Mesendoderm (in vitro differentiated cells): ENCODE results near the gene GGT5.
"Not testable (repeated sequence)": the region's sequence is repeated elsewhere in the genome, so short reads cannot be mapped to it uniquely, and the experiment has no call there.

Experiments
- DNase-seq: peaks from one replicate; pipeline ENCODE4 v3.0.0; 2013
- H2AK5ac ChIP-seq: 2 replicates; pipeline ENCODE4 v1.6.1; 2013; ENCODE audit warnings: low read length, inconsistent platforms
- H2BK120ac ChIP-seq: 2 replicates; pipeline ENCODE4 v1.6.1; 2013; ENCODE audit warnings: low read depth, mild to moderate bottlenecking, low read length, moderate library complexity, mixed read lengths
- H2BK15ac ChIP-seq: replicated peaks from 2 replicates; pipeline ENCODE4 v1.6.1; 2013; ENCODE audit warnings: low read depth, mild to moderate bottlenecking, moderate library complexity
- H2BK5ac ChIP-seq: 2 replicates; pipeline ENCODE4 v1.6.1; 2013; ENCODE audit warnings: low read length, inconsistent platforms
- H3K18ac ChIP-seq: 2 replicates; pipeline ENCODE4 v1.6.1; 2013; ENCODE audit warnings: mild to moderate bottlenecking, low read length, mixed read lengths
- H3K23ac ChIP-seq: one replicate; pipeline ENCODE4 v1.6.1; 2013; ENCODE audit warnings: low read length
- H3K27ac ChIP-seq: 2 replicates; pipeline ENCODE4 v1.5.1; 2013; ENCODE audit warnings: low read depth, mild to moderate bottlenecking, inconsistent platforms, low read length, moderate library complexity
- H3K27me3 ChIP-seq: 2 replicates; pipeline ENCODE4 v1.6.1; 2013; ENCODE audit warnings: low read length, control low read depth, mild to moderate bottlenecking, inconsistent platforms; ENCODE audit not compliant: insufficient read depth, poor library complexity
- H3K36me3 ChIP-seq: 2 replicates; pipeline ENCODE4 v1.6.1; 2013; ENCODE audit warnings: low read length, inconsistent platforms; ENCODE audit not compliant: control insufficient read depth, insufficient read depth
- H3K4ac ChIP-seq: one replicate; pipeline ENCODE4 v1.6.1; 2013; ENCODE audit warnings: low read depth, mild to moderate bottlenecking, low read length, moderate library complexity
- H3K4me1 ChIP-seq: 2 replicates; pipeline ENCODE4 v1.6.1; 2013; ENCODE audit warnings: low read depth, low read length, inconsistent platforms; ENCODE audit not compliant: control insufficient read depth
- H3K4me2 ChIP-seq: 2 replicates; pipeline ENCODE4 v1.6.1; 2013; ENCODE audit warnings: low read length
- H3K4me3 ChIP-seq: 2 replicates; pipeline ENCODE4 v1.5.1; 2013; ENCODE audit warnings: mild to moderate bottlenecking, low read length
- H3K56ac ChIP-seq: one replicate; pipeline ENCODE4 v1.6.1; 2013; ENCODE audit warnings: low read length
- H3K79me1 ChIP-seq: 2 replicates; pipeline ENCODE4 v1.6.1; 2013; ENCODE audit warnings: low read length, inconsistent platforms
- H3K79me2 ChIP-seq: 2 replicates; pipeline ENCODE4 v1.6.1; 2013; ENCODE audit warnings: mild to moderate bottlenecking, low read length; ENCODE audit not compliant: control insufficient read depth, insufficient read depth
- H3K9ac ChIP-seq: 2 replicates; pipeline ENCODE4 v1.6.1; 2013; ENCODE audit warnings: low read length, inconsistent platforms
- H4K5ac ChIP-seq: one replicate; pipeline ENCODE4 v1.6.1; 2013; ENCODE audit warnings: low read length
- H4K8ac ChIP-seq: one replicate; pipeline ENCODE4 v1.6.1; 2013; ENCODE audit warnings: low read depth, mild to moderate bottlenecking, control low read depth, low read length, moderate library complexity
- WGBS: extraction: QIAGEN DNeasy Blood & Tissue Kit; methylation state at CpG from one replicate; pipeline ENCODE4 v1.1.7; 2013; ENCODE audit warnings: low lambda C conversion rate, missing lambda C conversion rate; ENCODE audit not compliant: insufficient coverage; ENCODE audit errors: extremely low coverage; 5-methylcytosine and 5-hydroxymethylcytosine counted together

The GGT5 gene

DNA sequence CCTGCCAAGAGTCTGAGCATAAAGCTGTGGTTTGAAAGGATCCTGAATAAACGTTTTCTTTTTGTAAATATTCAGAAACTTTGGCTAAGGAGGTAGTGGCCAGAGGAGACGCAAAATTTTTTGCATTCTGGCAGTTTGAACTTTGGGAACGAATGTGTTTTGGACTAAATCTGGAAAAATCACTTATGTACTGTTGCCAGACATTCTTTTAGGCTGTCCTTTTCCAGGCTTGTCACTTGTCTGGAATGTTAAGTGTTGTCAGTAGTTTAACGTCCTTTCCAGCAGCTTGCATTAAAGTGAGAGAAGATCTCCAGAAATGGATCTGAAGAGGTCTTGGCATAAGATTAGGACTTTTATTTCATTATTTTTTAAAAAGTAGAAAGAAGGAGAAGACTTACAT is 44.2 kb upstream of the GGT5 start:
- H3K79me1 ChIP-seq: peaks cover 12% of the 10 kb centered on the region
- H4K8ac ChIP-seq: no peak overlapping the region
- H3K4ac ChIP-seq: no peak overlapping the region
- H2AK5ac ChIP-seq: no peak overlapping the region
- no peak overlapping the region for H3K9ac ChIP-seq
- H3K4me2 ChIP-seq: no peak overlapping the region
- H3K27me3 ChIP-seq: no peaks in the 10 kb centered on the region
- peaks cover 5% of the 10 kb centered on the region for H3K4me1 ChIP-seq
- H2BK5ac ChIP-seq: no peak overlapping the region
- peaks cover 28% of the 10 kb centered on the region for H3K79me2 ChIP-seq
- DNase-seq: peak; percentile 37
- no CpG with 5 or more reads among the region's 4 CpGs for WGBS
- no peak overlapping the region for H3K56ac ChIP-seq
- no peak overlapping the region for H3K23ac ChIP-seq
- H4K5ac ChIP-seq: no peak overlapping the region
- no peak overlapping the region for H3K4me3 ChIP-seq
- no peak overlapping the region for H3K18ac ChIP-seq
- no peaks in the 10 kb centered on the region for H3K36me3 ChIP-seq
- no peak overlapping the region for H2BK120ac ChIP-seq
- no peak overlapping the region for H2BK15ac ChIP-seq
- H3K27ac ChIP-seq: no peak overlapping the region

DNA sequence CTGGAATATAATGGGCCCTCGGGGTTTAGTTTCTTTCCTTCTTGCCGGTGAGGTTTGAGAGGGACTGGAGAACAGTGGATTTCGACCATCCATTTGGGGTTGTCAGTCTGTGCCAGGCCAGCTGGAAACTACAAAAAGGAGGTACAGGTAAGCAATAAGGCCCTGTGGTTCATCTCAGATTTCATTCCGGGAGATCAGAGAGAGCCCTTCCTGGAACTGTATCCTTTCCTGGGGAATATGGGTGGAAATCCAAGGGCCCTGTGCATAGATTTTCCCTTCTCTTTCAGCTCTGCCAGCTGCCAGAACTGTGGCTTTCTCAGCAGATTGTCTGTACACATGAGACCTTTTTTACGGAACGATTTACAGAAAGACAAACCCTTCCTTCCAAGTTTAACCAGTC is 42.9 kb upstream of the GGT5 start:
- not testable (repeated sequence) for H4K8ac ChIP-seq, H3K27me3 ChIP-seq, DNase-seq, H4K5ac ChIP-seq, H2AK5ac ChIP-seq, H3K4me2 ChIP-seq, H3K4me1 ChIP-seq, H2BK120ac ChIP-seq, H2BK5ac ChIP-seq, H3K18ac ChIP-seq, H3K56ac ChIP-seq, H3K36me3 ChIP-seq, H2BK15ac ChIP-seq, H3K4me3 ChIP-seq, H3K4ac ChIP-seq, H3K9ac ChIP-seq, H3K27ac ChIP-seq, H3K23ac ChIP-seq
- Histone ChIP-seq H3K79me1 (peaks cover 12% of the 10 kb centered on the region), H3K79me2 (peaks cover 30% of the 10 kb centered on the region)
- WGBS: no CpG with 5 or more reads among the region's 6 CpGs

DNA sequence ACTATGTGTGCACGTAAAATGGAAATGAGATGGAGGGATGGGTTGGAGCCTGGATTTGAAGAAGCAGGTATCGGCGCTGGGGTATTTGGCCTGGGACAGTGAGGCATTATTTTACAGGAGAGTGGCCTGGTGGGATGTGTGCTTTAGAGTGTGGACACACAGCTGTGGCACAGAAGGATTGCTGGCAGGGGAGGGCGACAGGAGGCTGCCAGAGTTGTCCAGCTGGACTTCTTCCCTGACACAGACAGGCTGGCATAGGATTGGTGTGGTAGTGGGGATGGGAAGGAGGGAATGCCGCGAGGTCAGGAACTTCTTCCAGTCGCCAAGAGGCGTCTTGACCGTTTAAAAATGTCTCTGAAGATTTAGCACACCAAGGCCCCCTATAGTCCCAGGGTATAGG is 42.3 kb upstream of the GGT5 start:
- H3K18ac ChIP-seq, H3K4me1 ChIP-seq: not testable (repeated sequence)

DNA sequence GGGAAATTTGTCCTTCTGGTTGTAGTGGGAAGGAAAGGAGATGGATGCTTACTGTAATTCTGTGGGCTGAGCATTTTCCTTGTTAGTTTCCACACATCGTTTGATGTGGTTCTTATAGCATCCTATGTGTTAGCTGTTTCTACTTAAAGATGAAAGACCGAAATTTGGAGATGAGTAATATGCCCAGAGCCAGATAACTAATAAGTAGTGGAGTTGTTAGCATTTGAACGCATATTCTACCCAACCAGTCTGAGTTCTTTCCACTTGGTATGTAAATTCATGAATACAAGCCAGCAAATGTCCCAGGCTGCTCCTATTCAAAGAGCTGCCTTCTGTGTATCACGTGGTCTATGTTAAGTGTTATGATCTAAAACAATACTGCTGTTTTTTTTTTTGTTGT is 40.4 kb upstream of the GGT5 start:
- Histone ChIP-seq H2AK5ac (no peak overlapping the region), H2BK120ac (no peak overlapping the region), H3K36me3 (no peaks in the 10 kb centered on the region), H2BK15ac (no peak overlapping the region), H3K56ac (no peak overlapping the region), H3K4ac (no peak overlapping the region), H4K8ac (no peak overlapping the region), H3K9ac (no peak overlapping the region), H3K27me3 (no peaks in the 10 kb centered on the region), H2BK5ac (no peak overlapping the region), H3K4me1 (peaks cover 5% of the 10 kb centered on the region), H3K79me1 (peaks cover 8% of the 10 kb centered on the region), H3K4me2 (no peak overlapping the region), H3K18ac (peak overlapping the region; percentile 45), H3K27ac (peak overlapping the region; percentile 33), H3K23ac (no peak overlapping the region), H3K79me2 (peaks cover 22% of the 10 kb centered on the region), H3K4me3 (no peak overlapping the region), H4K5ac (no peak overlapping the region)
- WGBS: no CpG with 5 or more reads among the region's 4 CpGs
- no peak for DNase-seq

More for the DNA sequence above, 42.3 kb upstream of the GGT5 start:
- H3K4me2 ChIP-seq, H2BK120ac ChIP-seq, H4K8ac ChIP-seq, H4K5ac ChIP-seq, DNase-seq, H2AK5ac ChIP-seq, H3K4ac ChIP-seq, H3K23ac ChIP-seq, H3K56ac ChIP-seq, H2BK15ac ChIP-seq, H2BK5ac ChIP-seq, H3K27me3 ChIP-seq, H3K4me3 ChIP-seq, H3K36me3 ChIP-seq, H3K27ac ChIP-seq, H3K9ac ChIP-seq: not testable (repeated sequence)
- Histone ChIP-seq H3K79me2 (peaks cover 33% of the 10 kb centered on the region), H3K79me1 (peaks cover 12% of the 10 kb centered on the region)
- WGBS: no CpG with 5 or more reads among the region's 9 CpGs

DNA sequence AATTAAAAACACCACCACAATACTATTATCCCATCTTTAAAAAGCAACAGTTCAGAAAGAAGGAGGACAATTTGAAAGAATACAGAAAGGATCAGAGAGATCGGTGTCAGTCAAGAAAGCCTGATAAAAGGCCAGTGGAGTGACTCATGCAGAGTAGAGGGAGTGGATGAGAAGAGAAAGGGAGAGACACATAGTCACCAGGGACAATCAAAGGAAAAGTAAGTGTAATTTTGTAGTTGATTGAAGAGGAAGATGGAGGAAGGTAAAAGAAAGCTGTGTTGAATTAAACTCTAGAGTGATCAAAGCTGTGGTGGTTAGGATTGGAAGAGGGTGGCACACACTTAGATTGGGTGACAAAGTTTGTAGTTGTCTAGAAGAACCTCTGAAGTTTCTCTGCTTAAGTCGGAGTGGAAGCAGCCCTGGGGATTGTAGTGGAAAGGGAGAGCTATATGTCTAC is 39.9 kb upstream of the GGT5 start:
- Histone ChIP-seq H3K18ac (peak overlapping the region; percentile 45), H4K8ac (no peak overlapping the region), H3K79me1 (peaks cover 4% of the 10 kb centered on the region), H3K4me2 (no peak overlapping the region), H2BK120ac (no peak overlapping the region), H3K79me2 (peaks cover 18% of the 10 kb centered on the region), H3K9ac (no peak overlapping the region), H3K4me3 (no peak overlapping the region), H3K4ac (no peak overlapping the region), H3K56ac (peak overlapping the region; percentile 56), H3K36me3 (no peaks in the 10 kb centered on the region), H3K23ac (no peak overlapping the region), H4K5ac (no peak overlapping the region), H3K27ac (peak overlapping the region; percentile 33), H3K4me1 (peaks cover 5% of the 10 kb centered on the region), H2BK15ac (no peak overlapping the region), H2AK5ac (no peak overlapping the region), H3K27me3 (no peaks in the 10 kb centered on the region), H2BK5ac (no peak overlapping the region)
- WGBS: no CpG with 5 or more reads among the region's 2 CpGs
- peak; percentile 71 for DNase-seq

DNA sequence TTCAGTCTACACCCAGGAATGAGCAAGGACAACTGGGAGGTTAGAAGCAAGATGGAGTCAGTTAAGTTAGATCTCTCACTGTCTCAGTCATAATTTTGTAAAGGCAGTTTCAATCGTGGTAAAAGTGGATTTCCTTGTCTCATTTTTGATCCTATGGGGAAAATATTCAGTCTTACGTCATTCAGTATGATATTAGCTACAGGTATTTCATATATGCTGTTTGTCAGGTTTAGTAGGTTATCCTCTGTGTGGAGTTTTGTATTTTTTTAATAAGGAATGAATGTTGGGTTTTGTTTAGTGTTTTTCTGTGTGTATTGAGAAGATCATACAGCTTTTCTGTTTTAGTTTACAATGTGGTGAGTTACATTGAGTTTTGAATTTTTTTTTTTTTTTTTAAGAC is 37.5 kb upstream of the GGT5 start:
- H2AK5ac ChIP-seq: no peak overlapping the region
- DNase-seq: no peak
- H4K8ac ChIP-seq: no peak overlapping the region
- H3K56ac ChIP-seq: no peak overlapping the region
- no peak overlapping the region for H2BK5ac ChIP-seq
- no peak overlapping the region for H2BK15ac ChIP-seq
- no CpG with 5 or more reads among the region's 2 CpGs for WGBS
- no peak overlapping the region for H3K4me3 ChIP-seq
- H3K36me3 ChIP-seq: no peaks in the 10 kb centered on the region
- H2BK120ac ChIP-seq: no peak overlapping the region
- H3K4me2 ChIP-seq: no peak overlapping the region
- no peak overlapping the region for H3K23ac ChIP-seq
- no peak overlapping the region for H3K4ac ChIP-seq
- peaks cover 4% of the 10 kb centered on the region for H3K79me1 ChIP-seq
- H3K27ac ChIP-seq: no peak overlapping the region
- peaks cover 5% of the 10 kb centered on the region for H3K4me1 ChIP-seq
- H4K5ac ChIP-seq: no peak overlapping the region
- no peak overlapping the region for H3K9ac ChIP-seq
- no peak overlapping the region for H3K18ac ChIP-seq
- H3K27me3 ChIP-seq: no peaks in the 10 kb centered on the region
- peaks cover 18% of the 10 kb centered on the region for H3K79me2 ChIP-seq
